Glomerular visceral epithelial cell (primary cell): ENCODE measurements around the gene IL22RA1.

Source experiments
- DNase-seq: peaks from one replicate; pipeline ENCODE4 v3.0.0-alpha.2; 2016; ENCODE audit errors: extremely low spot score

IL22RA1 gene

GRCh38 chr1:24098102-24098501, 44.8 kb downstream of the IL22RA1 start:
- DNase-seq, result no peak

- DNase-seq, result no peak
Observed at GRCh38 chr1:24097663-24098062, 45.3 kb downstream of the IL22RA1 start.

- no peak for DNase-seq
Observed at GRCh38 chr1:24096739-24097103, 46.2 kb downstream of the IL22RA1 start.

GRCh38 chr1:24096009-24096738, 46.8 kb downstream of the IL22RA1 start:
- DNase-seq, result no peak

GRCh38 chr1:24095140-24095859, 47.6 kb downstream of the IL22RA1 start:
- no peak for DNase-seq

- no peak for DNase-seq
Observed at GRCh38 chr1:24094554-24094953, 48.4 kb downstream of the IL22RA1 start.

GRCh38 chr1:24093732-24094131, 49.2 kb downstream of the IL22RA1 start:
- DNase-seq, result no peak

- DNase-seq, result no peak
Observed at GRCh38 chr1:24092979-24093378, 50.0 kb downstream of the IL22RA1 start.

GRCh38 chr1:24091971-24092482, 50.9 kb downstream of the IL22RA1 start:
- no peak for DNase-seq

- DNase-seq, result no peak
Observed at GRCh38 chr1:24090736-24091135, 52.2 kb downstream of the IL22RA1 start.

- no peak for DNase-seq
Observed at GRCh38 chr1:24089743-24090555, 53.0 kb downstream of the IL22RA1 start.

- no peak for DNase-seq
Observed at GRCh38 chr1:24089027-24089742, 53.8 kb downstream of the IL22RA1 start.

- no peak for DNase-seq
Observed at GRCh38 chr1:24086466-24086865, 56.5 kb downstream of the IL22RA1 start.

GRCh38 chr1:24085546-24085945, 57.4 kb downstream of the IL22RA1 start:
- DNase-seq, result peak; percentile 54

GRCh38 chr1:24085007-24085406, 57.9 kb downstream of the IL22RA1 start:
- no peak for DNase-seq

GRCh38 chr1:24084050-24084449, 58.9 kb downstream of the IL22RA1 start:
- no peak for DNase-seq

- no peak for DNase-seq
Observed at GRCh38 chr1:24082372-24082771, 60.6 kb downstream of the IL22RA1 start.

- DNase-seq, result no peak
Observed at GRCh38 chr1:24081190-24081589, 61.8 kb downstream of the IL22RA1 start.

GRCh38 chr1:24080131-24080530, 62.8 kb downstream of the IL22RA1 start:
- DNase-seq, result no peak

- DNase-seq, result no peak
Observed at GRCh38 chr1:24077278-24077978, 65.5 kb downstream of the IL22RA1 start.

GRCh38 chr1:24075946-24076345, 67.0 kb downstream of the IL22RA1 start:
- no peak for DNase-seq
